ENCODE measurements around the gene CCT8.

Gene CCT8

DNA sequence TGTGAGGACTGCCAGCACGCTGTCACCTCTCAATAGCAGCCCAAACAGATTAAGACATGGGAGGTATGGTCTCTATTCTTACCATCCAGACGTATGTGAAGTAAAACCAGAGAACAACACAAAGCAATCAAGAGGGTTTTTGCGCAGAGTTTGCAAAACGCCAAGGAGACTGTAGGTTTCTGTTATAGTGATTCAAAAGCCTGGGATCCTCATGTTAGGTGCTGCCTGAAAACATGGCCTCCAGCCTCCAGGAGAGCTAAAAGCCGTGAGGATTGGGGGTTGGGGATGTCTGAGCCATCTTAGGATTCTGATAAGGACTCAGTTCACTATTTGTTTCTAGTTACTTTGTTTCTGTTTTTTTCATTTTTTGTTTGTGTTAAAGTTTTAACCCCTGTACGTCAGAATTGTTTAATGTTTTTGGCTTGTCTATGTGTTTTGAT lies 4.2 kb upstream of the CCT8 start:
- DNase-seq (ENCODE audit: low spot score): peak; percentile 29

DNA sequence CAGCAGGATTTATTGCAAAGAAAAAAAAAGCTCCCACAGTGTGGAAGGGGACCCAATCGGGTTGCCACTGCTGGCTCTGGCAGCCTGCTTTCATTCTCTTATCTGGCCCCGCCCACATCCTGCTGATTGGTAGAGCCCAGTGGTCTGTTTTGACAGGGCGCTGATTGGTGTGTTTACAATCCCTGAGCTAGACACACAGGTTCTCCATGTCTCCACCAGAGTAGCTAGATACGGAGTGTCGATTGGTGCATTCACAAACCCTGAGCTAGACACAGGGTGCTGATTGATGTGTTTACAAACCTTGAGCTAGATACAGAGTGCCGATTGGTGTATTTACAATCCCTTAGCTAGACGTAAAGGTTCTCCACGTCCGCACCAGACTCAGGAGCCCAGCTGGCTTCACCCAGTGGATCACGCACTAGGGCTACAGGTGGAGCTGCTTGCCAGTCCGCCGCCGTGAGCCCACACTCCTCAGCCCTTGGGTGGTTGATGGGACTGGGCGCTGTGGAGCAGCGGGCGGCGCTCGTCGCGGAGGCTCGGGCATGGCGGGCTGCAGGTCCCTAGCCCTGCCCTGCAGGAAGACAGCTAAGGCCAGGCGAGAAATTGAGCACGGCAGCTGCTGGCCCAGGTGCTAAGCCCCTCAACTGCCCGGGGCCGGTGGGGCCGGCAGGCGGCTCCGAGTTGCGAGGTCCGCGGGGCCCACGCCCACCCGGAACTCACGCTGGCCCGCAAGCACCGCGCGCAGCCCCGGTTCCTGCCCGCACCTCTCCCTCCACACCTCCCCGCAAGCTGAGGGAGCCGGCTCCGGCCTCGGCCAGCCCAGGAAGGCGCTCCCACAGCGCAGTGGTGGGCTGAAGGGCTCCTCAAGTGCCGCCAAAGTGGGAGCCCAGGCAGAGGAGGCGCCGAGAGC lies 3.5 kb upstream of the CCT8 start:
- DNase-seq (ENCODE audit: low spot score): peak; percentile 66

DNA sequence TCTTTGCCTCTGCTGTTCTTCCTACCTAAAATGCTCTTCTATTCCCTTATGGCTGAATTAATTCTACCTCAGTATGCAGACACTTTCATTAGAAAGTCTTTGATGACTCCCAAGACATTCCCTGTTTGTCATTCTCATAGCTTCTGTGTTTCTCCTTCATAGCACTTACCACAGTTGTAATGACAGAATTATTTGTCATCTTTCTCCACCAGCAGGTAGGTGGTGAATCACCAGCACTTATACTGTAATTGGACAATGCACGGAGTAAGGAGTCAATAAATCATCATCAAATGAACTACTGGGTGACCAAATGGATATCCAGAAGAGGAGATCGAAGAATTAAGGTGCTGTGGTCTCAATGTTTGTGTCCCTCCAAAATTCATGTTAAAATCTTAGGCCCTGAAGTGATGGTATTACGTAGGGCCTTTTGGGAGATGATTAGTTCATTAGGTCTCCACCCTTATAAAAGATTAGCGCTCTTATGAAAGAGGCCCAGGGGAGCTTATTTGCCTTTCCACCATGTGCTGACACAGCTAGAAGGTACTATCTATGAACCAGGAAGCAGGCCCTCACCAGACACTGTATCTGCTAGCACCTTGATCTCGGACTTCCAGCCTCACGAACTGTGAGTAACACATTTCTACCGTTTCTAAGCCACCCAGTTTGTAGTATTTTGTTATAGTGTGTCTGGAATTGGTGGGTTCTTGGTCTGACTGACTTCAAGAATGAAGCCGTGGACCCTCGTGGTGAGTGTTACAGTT lies 2.4 kb upstream of the CCT8 start:
- peak; percentile 40 for DNase-seq (ENCODE audit: low spot score)

DNA sequence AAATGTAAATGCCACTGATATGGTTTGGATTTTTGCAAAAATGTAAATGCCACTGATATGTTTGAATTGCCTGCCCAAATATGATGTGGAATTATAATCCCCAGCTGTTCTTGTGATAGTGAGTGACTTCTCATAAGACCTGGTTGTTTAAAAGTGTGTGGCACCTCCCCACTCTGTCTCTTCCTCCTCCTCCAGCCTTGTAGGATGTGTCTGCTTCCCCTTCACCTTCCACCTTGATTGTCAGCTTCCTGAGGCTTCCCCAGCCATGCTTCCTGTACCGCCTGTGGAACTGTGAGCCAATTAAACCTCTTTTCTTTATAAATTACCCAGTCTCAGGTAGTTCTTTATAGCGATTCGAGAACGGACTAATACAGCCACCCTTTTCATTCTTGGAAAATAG lies 1.3 kb upstream of the CCT8 start:
- DNase-seq (ENCODE audit: low spot score): no peak

DNA sequence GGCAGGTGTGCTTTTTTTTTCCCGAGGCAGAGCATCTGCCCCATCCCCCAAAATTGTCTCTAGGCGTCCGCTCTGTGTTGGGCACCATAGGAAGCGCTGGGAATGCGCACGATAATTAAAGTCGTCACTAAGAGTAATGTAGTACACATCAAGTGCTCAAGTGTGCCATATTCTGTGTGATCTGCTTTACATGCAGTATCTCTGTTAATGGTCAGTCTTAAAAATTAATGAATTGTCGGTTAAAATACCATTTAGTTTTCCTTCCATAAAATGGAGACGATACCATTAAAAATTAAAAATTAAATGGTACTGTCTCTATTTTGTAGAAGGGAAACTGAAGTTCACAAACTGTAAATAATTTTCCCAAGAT lies 544 bp upstream of the CCT8 start:
- DNase-seq (ENCODE audit: low spot score): no peak

DNA sequence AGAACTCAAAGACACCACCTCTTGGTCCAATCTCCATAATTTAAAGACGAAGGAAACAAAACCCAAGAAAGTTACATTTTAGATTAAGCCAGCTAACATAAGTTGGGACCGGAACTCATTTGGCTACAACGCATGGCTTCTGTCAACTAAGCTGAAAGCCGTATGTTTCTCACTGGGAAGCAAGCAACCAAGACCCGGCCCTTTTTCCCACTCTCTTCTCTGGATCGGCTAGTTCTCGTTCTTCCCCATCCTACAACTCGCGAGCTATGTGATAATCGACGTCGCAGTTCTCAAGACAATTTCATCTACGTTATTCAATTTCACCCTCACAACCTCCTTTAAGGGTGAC lies 601 bp downstream of the CCT8 start:
- no peak for DNase-seq (ENCODE audit: low spot score)

DNA sequence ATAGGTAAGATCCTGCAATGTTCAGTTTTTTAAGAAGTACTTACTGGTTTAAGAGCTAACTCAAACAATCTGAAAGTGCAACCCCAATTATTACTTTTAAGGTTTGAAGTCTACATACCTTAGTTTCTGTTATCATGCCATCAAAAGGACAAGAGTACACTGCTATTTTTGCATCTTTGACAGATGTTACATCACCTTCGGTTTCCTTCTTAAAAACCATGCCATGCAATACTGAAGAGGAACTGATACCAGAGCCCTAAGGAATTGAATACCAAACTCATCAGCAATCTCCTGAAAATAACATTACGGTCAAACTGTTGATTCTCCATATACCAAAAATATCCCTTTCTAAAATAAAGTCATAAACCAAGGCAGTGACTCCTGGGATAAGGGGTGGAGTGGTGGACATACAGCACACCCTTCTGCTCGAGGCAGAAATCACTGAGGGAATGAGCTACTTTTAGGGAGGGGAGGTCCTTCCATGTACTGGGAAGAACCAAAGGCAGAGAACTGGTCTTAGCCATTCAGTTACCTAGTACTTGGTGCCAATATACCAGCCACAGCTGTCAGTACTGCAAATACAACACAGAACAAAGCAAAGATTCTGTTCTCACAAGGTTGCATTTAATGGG lies 8.5 kb downstream of the CCT8 start:
- DNase-seq (ENCODE audit: low spot score): no peak

DNA sequence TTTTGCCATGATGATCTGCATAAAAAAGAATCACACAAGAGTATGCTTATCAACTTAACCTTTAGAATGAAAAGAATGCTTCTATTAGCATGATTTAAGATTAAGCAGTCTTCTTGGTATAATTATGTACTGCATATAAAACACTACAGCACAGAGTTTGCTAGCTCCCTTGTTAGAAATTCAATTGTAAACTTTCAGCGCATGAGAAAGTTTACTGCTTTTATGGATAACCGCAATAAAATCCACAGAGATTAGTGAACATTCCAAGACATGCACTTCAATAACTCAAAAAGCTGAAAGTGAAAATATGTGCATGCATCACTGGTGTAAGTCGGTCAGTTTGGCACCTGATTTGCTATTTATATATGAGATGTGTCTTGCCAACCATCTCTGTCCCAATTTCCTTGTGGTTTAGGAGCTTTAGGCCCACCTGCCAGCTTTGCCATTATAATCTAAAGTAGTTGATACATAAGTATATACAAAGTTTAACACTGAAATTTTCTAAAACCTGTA lies 16.9 kb downstream of the CCT8 start:
- DNase-seq (ENCODE audit: low spot score): no peak

DNA sequence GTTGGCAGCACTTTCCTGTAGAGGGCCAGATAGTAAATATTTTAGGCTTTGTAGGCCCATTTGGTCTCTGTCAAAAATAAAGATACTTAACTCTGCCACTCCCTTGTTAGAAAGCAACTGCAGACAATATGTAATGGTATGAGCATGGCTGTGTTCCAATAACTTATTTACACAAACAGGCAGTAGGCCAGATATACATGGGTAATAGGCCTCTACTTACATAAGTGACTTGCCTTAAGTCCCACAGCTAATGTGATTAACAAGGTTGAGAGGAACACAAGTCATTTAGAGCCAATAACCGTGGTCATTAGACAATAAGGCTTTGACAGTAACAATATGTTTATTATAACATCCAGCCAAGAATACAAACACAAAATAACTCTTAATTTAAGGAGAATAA lies 17.4 kb downstream of the CCT8 start:
- DNase-seq (ENCODE audit: low spot score): no peak

DNA sequence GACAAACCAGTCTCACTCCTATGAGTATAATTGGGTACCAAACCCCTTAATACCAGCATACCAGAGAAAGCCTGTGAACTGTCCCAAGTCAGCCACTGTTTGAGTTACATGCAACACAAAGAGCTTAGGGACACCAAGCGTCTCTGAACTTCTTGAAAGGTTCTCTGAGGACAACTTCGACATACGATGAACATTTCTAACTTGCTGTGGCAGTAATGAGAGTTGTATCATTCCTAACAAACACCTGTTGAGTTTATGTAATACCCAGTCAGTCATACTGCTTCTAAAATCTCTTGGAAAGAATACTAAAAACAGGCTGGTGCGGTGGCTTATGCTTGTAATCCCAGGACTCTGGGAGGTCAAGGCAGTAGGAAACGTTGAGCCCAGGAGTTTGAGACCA lies 18.4 kb downstream of the CCT8 start:
- no peak for DNase-seq (ENCODE audit: low spot score)

DNA sequence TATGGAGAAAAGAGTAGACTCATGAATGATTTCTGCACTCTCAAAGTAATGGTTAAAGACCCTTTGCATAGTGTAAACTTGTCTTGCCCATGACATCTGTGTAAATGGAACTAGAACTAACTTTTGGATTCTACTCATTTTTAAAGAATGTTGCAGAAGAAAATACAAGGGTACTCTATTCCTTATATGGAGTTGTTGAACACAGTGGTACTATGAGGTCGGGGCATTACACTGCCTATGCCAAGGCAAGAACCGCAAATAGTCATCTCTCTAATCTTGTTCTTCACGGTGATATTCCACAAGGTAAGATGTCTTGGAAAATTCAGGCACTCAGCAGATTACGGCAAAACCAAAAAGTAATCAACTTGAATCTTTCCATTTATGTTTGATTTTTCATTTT lies 19.8 kb downstream of the CCT8 start:
- DNase-seq (ENCODE audit: low spot score): no peak

DNA sequence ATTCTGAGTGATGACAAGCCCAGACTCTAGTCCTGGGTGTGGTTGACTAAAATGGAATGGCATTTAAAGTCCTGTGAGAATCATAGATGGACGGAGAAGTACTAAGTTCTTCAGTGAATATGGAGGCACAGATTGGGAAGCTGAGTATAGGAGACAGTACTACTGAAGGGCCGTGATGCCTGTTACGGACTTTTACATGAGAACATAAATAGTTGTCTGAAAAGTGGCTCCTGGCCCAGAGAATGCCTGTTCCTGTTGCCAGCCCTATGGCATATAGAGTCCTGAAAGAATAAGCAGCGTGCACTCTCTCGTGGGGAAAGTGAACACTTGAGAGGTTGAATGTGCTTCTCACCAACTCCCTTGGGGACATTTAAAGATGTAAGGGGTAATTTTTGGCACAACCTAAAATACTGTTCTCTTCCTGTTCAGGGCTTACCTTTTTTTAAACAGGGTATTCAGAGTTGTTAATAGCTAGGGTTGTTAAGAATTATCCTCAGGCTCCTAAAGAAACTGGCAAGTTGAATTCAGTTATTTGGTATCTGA lies 20.4 kb downstream of the CCT8 start:
- DNase-seq (ENCODE audit: low spot score): no peak

DNA sequence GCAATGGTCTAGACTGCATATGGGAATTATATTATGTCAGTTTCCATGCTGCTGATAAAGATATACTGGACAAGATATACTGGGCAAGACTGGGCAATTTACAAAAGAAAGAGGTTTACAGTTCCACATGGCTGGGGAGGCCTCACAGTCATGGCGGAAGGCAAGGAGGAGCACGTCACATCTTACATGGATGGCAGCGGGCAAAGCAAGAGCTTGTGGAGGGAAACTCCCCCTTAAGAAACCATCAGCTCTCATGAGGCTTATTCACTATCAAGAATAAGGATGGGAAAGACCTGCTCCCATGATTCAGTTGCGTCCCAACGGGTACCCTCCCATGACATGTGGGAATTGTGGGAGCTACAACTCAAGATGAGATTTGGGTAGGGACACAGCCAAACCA lies 21.2 kb downstream of the CCT8 start:
- DNase-seq (ENCODE audit: low spot score): no peak

DNA sequence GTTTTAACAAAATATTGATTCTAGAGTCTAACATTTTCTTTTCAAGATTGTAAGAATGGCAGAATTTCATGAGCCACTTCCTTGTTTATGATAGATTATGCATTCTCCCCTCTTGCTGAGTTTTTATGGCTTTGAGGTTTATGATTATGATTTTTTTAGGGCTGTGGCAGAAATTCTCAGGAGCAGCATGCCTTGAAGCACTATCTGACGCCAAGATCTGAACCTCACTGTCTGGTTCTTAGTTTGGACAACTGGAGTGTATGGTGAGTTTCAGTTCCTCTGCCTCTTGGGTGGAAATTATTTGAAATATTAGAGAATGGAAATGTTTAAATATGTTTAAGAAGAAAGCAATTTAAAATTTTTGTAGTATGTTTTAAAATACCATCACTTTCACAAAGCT lies 38.8 kb downstream of the CCT8 start:
- no peak for DNase-seq (ENCODE audit: low spot score)

DNA sequence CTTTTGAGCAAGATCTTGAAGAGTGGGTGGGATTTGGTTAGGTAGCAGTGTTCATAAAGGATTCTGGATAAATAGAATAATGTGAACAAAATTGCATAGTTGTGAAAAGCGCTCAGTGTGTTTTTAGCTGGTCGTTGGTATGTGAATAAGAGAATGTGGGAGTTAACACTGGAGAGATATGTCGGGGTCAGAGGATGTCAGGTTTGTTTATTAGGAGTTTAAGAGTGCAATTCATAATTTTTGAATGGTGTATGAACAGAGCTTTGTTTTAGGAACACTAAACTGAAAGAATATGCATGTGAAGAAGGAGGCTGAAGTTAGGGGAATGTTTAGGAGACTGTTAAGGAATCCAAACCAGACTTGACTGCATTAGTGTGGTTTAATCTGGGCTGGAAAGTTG lies 39.6 kb downstream of the CCT8 start:
- DNase-seq (ENCODE audit: low spot score): no peak

DNA sequence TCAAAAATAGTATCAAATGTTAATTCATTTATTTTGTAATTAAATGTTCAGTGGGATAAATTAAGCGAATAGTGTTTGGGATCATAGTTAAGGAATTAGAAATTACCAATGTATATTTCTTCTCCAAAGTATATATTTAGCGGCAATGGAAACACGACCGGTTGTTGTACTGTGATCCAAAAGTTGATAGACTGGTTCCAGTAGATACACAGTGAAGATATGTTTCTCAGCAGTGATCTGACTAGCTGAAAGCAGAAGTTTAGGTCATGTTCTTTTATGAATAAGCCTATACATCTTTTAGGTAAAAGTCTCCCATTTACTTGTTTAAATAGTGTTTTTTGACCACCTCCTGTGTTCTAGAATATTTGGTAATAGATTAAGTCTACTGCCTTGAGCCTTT lies 40.1 kb downstream of the CCT8 start:
- no peak for DNase-seq (ENCODE audit: low spot score)

DNA sequence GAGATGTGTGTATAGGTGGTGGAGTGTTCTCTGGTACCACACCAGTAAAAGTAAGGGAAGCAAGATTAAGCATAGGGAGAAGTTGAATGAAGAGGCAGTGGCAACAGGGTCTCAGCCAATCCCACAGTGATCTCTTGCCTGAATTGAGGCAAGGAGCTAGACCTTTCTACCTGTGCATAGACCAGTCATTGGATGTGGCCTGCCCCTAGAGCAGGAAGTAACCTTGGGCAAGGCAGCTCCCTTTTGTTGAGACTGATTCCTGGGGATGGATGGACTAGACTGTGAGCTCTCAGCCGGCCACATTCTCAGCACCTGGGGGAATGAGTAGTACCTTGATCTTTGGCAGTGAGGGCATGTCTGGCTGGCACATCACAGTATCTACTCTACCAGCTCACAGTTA lies 42.5 kb downstream of the CCT8 start:
- DNase-seq (ENCODE audit: low spot score): no peak

DNA sequence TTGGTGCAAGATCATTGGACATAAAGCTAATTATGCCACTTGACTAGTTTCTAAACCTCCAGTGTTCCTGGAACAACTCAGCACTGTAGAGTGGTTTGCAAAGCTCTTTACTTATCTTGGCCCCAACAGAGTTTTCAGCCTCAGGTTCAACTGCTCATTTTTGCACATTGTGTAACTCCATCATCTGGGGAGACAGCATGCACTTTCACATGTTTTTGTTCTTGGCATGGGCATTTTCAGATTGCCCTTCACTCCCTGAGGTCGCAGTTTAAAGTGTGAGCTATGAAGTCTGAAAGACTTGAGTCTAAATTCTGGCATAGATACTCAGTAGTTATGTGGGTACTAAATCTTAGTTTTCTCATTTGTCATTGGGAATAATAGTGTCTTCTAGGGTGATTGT lies 43.9 kb downstream of the CCT8 start:
- DNase-seq (ENCODE audit: low spot score): no peak

DNA sequence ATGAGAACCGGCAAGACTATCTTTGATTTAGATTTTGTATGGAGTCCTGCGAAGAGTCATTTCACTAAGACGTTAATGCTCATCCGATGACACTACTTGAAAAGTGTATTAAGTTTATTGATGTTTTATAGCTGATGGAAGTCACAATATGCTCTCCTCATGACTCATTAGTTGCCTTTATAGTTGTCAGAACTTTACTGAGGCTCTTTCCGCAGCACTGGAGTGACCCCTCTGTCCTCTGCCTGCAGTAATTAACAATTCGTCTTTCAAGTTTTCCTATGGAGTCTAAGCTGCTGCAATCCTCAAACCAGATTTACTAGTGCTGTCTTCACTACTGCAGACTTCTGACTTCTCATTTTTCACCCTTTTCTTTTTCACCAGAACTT lies 48.1 kb downstream of the CCT8 start:
- DNase-seq (ENCODE audit: low spot score): peak; percentile 43

DNA sequence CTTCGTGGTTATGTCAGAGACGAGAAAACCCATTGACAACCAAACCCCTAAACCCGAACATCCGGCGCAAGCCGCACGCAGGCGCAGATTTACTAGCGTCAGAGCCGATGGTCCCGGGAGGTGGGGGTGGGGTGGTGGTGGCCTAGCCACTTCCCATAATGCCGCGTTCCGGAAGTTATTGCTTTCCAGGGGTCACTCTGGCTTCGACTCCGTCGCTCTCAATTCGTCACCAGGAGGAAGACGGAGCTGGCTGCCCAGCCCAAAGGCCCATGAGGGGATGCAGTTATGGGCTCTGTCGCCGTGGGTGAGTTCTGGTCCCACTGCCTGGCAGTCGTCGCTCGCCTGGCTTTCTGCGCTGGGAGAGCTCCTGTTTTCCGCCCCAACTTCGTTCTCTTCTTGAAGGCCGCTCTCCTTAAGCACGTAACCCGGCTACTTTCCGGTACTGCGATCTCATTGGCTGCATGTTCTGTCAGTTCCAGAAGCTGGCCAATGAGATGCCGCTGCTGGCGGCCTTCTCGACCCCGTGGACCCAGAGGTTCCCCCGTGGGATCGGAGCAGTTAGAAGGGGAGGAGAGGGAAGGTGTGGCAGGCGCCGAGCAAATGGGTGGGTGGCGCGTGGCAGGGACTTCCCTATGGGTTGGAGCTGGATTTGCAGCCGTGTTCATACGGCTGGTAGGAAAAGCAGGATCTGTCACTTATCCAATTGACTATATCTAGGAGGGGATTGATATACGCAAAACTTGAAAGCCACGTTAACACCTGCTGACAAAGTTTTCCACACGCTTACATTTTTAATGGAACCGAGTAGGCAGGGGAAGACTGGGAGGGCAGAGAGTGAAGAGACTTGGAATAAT lies 48.7 kb downstream of the CCT8 start, which contains the start of gene USP16:
Gene USP16 (plus strand): TSS at position 195 of the 854 bp plus-strand sequence. CDS start 3,246 bp downstream, outside the sequence.
- peak; percentile 98 for DNase-seq (ENCODE audit: low spot score)

DNA sequence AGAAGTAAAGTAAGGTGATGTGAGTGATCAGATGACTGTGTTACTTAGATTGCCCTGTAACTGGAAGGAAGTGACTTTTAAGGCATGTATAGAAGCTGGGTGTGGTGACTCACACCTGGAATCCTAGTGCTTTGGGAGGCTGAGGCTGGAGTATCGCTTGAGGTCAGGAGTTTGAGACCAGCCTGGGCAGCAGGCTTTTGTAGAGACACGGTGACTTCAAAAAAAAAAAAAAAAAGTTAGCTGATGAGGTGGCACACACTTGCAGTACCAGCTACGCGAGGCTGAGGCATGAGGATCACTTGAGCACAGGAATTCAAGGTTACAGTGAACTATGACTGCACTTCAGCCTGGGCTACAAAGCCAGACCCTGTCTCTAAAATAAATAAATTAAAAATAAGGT lies 51.3 kb downstream of the CCT8 start:
- no peak for DNase-seq (ENCODE audit: low spot score)

DNA sequence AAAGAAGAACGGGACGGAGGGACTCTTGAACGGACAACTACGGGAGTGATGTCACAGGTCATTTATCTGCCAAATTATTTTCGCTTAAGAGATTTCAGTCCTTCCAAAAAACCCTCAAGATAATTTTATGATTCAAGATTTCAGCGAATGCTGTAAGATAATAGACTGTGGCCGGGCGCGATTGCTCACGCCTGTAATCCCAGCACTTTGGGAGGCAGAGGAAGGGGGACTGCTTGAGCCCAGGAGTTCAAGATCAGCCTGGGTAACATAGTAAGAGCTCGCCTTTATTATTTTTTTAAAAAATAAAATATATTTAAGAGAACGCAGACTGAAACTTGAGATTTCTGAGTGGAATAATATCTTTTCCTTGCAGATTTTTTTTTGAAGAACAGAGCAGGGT lies 54.9 kb downstream of the CCT8 start:
- DNase-seq (ENCODE audit: low spot score): peak; percentile 11
